ACC112 (cell line): ENCODE measurements around the gene RIMBP2.

Experiments used
- H2AFZ ChIP-seq: fragments of 200-600 bp; sonication (generic); one replicate; pipeline ENCODE4 v1.6.0; 2017; ENCODE audit warnings: antibody characterized with exemption, low read length; ENCODE audit not compliant: unreplicated experiment
- H3K27ac ChIP-seq: fragments of 200-600 bp; sonication (generic); 2 replicates; pipeline ENCODE4 v1.5.1; 2014; ENCODE audit warnings: low read depth, mild to moderate bottlenecking, antibody characterized with exemption, low read length, moderate library complexity
- H3K27me3 ChIP-seq: fragments of 200-600 bp; sonication (generic); 2 replicates; pipeline ENCODE4 v1.6.1; 2014; ENCODE audit warnings: mild to moderate bottlenecking, antibody characterized with exemption, low read length, moderate library complexity, mixed read lengths; ENCODE audit not compliant: insufficient read depth
- H3K36me3 ChIP-seq: fragments of 200-600 bp; sonication (generic); 2 replicates; pipeline ENCODE4 v1.6.1; 2016; ENCODE audit warnings: mild to moderate bottlenecking, antibody characterized with exemption, low read length, moderate library complexity, mixed read lengths; ENCODE audit not compliant: insufficient read depth
- H3K4me1 ChIP-seq: fragments of 200-600 bp; sonication (generic); one replicate; pipeline ENCODE4 v1.6.1; 2016; ENCODE audit warnings: low read length, mixed read lengths; ENCODE audit not compliant: insufficient read depth, unreplicated experiment, control insufficient read depth
- H3K4me3 ChIP-seq: fragments of 200-600 bp; sonication (generic); 2 replicates; pipeline ENCODE4 v1.5.1; 2014; ENCODE audit warnings: mild to moderate bottlenecking, low read depth, low read length
- H3K79me2 ChIP-seq: fragments of 200-600 bp; sonication (generic); one replicate; pipeline ENCODE4 v1.6.0; 2016; ENCODE audit warnings: low read length; ENCODE audit not compliant: control insufficient read depth, unreplicated experiment, insufficient read depth

Gene RIMBP2, protein sequence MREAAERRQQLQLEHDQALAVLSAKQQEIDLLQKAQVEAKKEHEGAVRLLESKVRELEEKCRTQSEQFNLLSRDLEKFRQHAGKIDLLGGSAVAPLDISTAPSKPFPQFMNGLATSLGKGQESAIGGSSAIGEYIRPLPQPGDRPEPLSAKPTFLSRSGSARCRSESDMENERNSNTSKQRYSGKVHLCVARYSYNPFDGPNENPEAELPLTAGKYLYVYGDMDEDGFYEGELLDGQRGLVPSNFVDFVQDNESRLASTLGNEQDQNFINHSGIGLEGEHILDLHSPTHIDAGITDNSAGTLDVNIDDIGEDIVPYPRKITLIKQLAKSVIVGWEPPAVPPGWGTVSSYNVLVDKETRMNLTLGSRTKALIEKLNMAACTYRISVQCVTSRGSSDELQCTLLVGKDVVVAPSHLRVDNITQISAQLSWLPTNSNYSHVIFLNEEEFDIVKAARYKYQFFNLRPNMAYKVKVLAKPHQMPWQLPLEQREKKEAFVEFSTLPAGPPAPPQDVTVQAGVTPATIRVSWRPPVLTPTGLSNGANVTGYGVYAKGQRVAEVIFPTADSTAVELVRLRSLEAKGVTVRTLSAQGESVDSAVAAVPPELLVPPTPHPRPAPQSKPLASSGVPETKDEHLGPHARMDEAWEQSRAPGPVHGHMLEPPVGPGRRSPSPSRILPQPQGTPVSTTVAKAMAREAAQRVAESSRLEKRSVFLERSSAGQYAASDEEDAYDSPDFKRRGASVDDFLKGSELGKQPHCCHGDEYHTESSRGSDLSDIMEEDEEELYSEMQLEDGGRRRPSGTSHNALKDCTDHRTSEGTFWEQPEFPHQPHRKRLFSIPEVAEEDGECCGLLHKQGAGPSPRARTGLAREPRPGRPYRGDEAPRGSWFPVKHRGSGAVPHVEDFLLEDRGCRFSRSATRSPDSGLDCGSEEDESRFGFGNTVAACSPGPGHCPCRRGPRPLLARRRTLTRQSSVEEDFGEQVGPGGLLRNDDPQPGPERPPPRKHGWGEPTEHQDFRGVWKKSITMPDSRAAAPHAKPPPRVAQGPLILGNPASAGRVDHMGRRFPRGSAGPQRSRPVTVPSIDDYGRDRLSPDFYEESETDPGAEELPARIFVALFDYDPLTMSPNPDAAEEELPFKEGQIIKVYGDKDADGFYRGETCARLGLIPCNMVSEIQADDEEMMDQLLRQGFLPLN (N-terminal part only)

GRCh38 chr12:130715998-130716968 is at the start of gene RIMBP2:
RIMBP2 (minus strand) TSS chr12:130716299; CDS start chr12:130479013, 237,286 bp downstream.
- H3K27ac ChIP-seq: no peak within 1 kb of the TSS
- H3K4me1 ChIP-seq: no peaks in the 10 kb centered on the region
- no peaks in the 10 kb centered on the region for H3K79me2 ChIP-seq
- H3K36me3 ChIP-seq: no peaks in the 10 kb centered on the region
- no peak within 1 kb of the TSS for H2AFZ ChIP-seq
- H3K27me3 ChIP-seq: peaks cover 59% of the 10 kb centered on the region
- H3K4me3 ChIP-seq: peak within 1 kb of the TSS; percentile 69

- H3K79me2 ChIP-seq: no peaks in the 10 kb centered on the region
- H3K4me1 ChIP-seq: no peaks in the 10 kb centered on the region
- no peak overlapping the region for H3K4me3 ChIP-seq
- H3K36me3 ChIP-seq: no peaks in the 10 kb centered on the region
- H3K27ac ChIP-seq: no peak overlapping the region
- no peak overlapping the region for H2AFZ ChIP-seq
- H3K27me3 ChIP-seq: peaks cover 26% of the 10 kb centered on the region
Measured at GRCh38 chr12:130765186-130765659, 49.1 kb upstream of the RIMBP2 start.

GRCh38 chr12:130764475-130765185 is 48.5 kb upstream of the RIMBP2 start:
- Histone ChIP-seq H3K27ac (no peak overlapping the region), H3K36me3 (no peaks in the 10 kb centered on the region), H2AFZ (no peak overlapping the region), H3K27me3 (peaks cover 24% of the 10 kb centered on the region), H3K4me1 (no peaks in the 10 kb centered on the region), H3K4me3 (no peak overlapping the region), H3K79me2 (no peaks in the 10 kb centered on the region)

DNA sequence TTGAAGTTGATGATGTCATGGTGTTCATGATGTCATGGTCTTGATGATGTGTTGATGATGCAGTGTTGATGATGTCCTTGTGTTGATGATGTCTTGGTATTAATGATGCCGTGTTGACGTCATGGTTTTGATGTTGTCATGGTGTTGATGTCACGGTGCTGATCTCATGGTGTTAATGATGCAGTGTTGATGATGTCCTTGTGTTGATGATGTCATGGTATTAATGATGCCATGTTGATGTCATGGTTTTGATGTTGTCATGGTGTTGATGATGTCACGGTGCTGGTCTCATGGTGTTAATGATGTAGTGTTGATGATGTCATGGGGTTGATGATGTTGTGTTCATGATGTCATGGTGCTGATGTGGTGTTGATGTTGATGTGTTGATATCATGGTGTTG is 48.0 kb upstream of the RIMBP2 start:
- H3K36me3 ChIP-seq: no peaks in the 10 kb centered on the region
- no peaks in the 10 kb centered on the region for H3K79me2 ChIP-seq
- no peak overlapping the region for H3K27ac ChIP-seq

GRCh38 chr12:130762319-130762675 is 46.2 kb upstream of the RIMBP2 start:
- no peaks in the 10 kb centered on the region for H3K4me1 ChIP-seq
- H3K27me3 ChIP-seq: peaks cover 16% of the 10 kb centered on the region
- H3K27ac ChIP-seq: no peak overlapping the region
- H3K36me3 ChIP-seq: no peaks in the 10 kb centered on the region
- no peaks in the 10 kb centered on the region for H3K79me2 ChIP-seq
- H2AFZ ChIP-seq: no peak overlapping the region
- H3K4me3 ChIP-seq: no peak overlapping the region

More for the DNA sequence above, 48.0 kb upstream of the RIMBP2 start:
- no peaks in the 10 kb centered on the region for H3K4me1 ChIP-seq
- H2AFZ ChIP-seq: no peak overlapping the region
- H3K27me3 ChIP-seq: peaks cover 24% of the 10 kb centered on the region
- no peak overlapping the region for H3K4me3 ChIP-seq

DNA sequence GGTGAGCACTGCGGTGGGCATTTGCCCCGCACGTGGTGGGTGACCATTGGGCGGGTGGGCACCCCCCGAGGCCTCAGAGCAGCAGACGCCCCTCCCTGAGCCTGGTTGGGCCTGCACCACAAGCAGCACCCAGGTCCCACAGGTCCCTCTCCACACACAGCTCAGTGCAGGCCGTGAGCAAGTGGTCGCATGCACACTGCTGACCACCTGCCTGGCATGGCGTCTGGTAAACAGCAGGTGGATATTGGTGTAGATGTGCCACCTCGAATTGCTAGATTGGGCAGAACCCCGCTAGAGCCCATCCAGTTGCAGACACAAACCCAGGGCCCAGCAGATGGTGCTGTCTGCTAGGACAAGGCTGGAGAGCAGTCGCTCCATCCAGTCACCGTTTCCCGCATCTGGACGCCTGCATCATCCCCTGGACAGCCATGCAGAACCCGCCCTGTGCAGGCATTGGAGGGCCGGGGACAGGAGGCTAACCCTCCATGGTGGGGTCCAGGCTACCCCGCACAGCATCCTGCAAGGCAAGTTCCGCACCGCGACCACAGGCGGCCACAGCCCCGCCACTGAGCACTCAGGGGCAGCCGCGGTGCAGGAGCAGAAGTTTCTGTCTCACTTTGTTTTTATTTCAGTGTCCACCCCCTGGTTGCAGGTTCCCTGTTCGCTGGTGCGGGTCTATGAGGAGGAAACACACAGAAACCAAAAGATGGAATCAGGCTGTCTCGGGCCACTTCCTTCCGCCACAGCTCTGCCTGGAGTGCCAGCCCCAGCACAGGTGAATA is 45.6 kb upstream of the RIMBP2 start:
- no peak overlapping the region for H3K4me3 ChIP-seq
- H2AFZ ChIP-seq: no peak overlapping the region
- no peak overlapping the region for H3K27ac ChIP-seq

DNA sequence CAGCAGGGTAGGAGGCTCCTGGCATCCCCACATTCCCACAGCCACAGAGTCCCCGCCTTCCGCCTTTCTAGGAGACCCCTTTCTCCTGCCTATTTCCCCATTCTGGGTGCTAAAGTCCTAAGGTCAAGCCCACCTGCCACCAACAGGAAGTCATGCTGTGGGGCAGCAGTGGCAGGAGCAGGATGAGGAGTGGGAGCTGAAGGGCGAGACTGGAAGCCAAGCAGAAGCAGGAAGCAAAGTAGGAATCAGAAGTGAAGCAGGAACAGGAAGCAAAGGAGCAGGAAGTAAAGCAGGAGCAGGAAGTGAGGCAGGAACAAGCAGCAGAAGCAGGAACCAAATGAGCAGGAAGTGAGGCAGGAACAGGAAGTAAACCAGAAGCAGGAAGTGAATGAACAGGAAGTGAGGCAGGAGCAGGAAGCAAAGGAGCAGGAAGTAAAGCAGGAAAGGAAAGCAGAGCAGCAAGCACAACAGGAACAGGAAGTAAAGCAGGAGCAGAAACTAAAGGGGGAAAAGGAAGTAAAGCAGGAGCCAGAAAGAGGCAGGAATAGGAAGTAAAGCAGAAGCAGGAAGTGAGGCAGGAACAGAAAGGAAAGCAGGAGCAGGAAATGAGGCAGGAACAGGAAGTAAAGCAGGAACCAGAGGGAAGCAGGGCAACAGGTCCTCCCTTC is 38.3 kb upstream of the RIMBP2 start:
- Histone ChIP-seq H3K4me3 (no peak overlapping the region), H3K79me2 (no peaks in the 10 kb centered on the region), H3K4me1 (no peaks in the 10 kb centered on the region), H3K36me3 (no peaks in the 10 kb centered on the region), H3K27ac (no peak overlapping the region), H3K27me3 (no peaks in the 10 kb centered on the region; the same call in 1 of the 2 replicates), H2AFZ (no peak overlapping the region)

More for the DNA sequence above, 45.6 kb upstream of the RIMBP2 start:
- Histone ChIP-seq H3K36me3 (no peaks in the 10 kb centered on the region), H3K79me2 (no peaks in the 10 kb centered on the region), H3K4me1 (no peaks in the 10 kb centered on the region), H3K27me3 (peaks cover 13% of the 10 kb centered on the region)

DNA sequence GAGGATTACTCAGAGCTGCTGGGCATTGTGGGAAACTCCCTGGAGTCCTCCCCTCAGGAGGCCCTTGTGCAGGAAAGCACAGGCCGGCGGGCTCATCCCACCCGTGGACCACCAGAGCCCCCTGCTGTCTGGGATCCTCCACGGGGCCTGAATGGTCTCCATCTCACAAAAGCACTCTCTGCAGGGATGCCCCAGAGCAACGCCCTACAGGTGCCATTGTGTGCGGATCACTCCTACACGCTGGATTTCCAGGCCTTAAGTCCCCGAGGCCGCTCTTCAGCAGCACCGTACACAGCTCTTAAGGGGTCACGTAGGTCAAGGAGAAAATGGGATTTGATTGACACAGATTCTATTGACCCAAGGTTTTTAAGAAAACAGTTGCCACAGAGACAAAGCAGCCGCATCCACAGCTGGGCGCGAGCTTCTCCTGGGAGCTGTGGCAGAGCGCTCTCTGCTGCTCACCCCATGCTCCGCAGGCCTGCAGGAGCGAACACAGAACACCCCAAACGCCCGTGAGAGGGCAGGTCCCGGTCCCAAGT is 36.7 kb upstream of the RIMBP2 start:
- Histone ChIP-seq H3K27me3 (no peaks in the 10 kb centered on the region; the same call in 1 of the 2 replicates), H2AFZ (no peak overlapping the region), H3K36me3 (no peaks in the 10 kb centered on the region), H3K79me2 (no peaks in the 10 kb centered on the region), H3K4me1 (no peaks in the 10 kb centered on the region), H3K27ac (no peak overlapping the region), H3K4me3 (no peak overlapping the region)
